CD4-positive, alpha-beta T cell treated with Interferon gamma for 1 hour (primary cell): ENCODE measurements around the gene SPRED2.
A peak's percentile ranks its signal among the peaks of the same experiment; 100 is the strongest.
"Not testable (repeated sequence)": the region's sequence is repeated elsewhere in the genome, so short reads cannot be mapped to it uniquely, and the experiment has no call there.

ENCODE experiments used
- DNase-seq: peaks from one replicate; pipeline ENCODE4 v3.0.0-alpha.2; 2020

The SPRED2 gene

GRCh38 chr2:65361623-65362022, 70.8 kb downstream of the SPRED2 start:
- no peak for DNase-seq

GRCh38 chr2:65360441-65360840, 72.0 kb downstream of the SPRED2 start:
- DNase-seq: no peak

DNA sequence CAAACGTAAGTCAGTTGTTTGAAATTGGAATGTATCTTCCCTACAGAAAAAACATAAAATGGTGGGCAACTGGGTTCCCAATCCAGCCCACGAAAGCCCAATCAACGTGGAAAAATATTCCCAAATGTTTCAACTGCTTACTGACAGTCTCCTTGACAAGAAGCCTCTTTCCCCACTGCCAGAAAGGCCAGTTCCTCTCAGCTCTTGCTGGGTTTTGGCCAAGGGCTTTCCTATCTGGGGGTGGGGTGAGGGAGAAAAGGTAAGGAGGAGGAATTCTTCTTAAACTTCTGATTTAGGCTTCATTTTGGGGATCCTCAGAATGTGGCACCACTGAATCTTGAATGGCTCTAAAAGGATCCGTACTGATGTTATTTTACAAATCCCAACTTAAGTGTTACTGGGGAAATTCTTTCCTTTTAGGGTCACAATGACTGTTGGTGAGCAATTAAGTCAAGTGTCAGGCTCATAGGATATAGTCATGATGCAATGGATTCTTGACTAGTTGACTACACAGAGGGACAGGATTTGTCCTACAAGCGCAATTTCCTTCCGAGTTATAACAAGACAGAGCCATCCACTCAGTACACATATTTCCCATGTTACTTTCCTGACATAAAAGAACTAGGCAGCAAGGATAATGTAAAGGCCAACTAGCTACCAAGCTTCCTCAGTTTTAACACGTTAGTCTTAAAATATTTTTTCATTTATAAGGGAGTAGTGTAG, 73.6 kb downstream of the SPRED2 start:
- DNase-seq: no peak

DNA sequence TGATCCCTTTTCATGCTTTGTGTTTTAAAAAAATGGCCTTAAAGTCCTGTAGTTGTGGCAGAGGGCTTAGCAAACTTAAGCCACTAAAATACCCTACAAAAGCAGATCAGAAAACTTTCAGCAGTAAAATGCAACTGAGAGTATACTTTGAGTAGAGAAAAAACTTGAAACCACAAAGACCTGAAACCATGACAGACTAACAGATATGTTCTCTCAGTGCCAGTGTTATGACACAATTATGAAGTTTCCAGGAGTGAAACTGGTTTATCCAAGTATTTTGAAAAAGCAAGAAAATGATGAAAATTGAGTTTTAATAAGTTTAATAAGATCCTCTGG, 74.5 kb downstream of the SPRED2 start:
- no peak for DNase-seq

GRCh38 chr2:65357095-65357958, 75.1 kb downstream of the SPRED2 start:
- DNase-seq: no peak

- DNase-seq: no peak
These were observed 77.1 kb downstream of the SPRED2 start for GRCh38 chr2:65355186-65355831.

GRCh38 chr2:65354773-65355172, 77.6 kb downstream of the SPRED2 start:
- DNase-seq: no peak

- peak; percentile 1 for DNase-seq
These were observed 78.5 kb downstream of the SPRED2 start for GRCh38 chr2:65353927-65354326.

- no peak for DNase-seq
These were observed 79.4 kb downstream of the SPRED2 start for GRCh38 chr2:65353046-65353445.

DNA sequence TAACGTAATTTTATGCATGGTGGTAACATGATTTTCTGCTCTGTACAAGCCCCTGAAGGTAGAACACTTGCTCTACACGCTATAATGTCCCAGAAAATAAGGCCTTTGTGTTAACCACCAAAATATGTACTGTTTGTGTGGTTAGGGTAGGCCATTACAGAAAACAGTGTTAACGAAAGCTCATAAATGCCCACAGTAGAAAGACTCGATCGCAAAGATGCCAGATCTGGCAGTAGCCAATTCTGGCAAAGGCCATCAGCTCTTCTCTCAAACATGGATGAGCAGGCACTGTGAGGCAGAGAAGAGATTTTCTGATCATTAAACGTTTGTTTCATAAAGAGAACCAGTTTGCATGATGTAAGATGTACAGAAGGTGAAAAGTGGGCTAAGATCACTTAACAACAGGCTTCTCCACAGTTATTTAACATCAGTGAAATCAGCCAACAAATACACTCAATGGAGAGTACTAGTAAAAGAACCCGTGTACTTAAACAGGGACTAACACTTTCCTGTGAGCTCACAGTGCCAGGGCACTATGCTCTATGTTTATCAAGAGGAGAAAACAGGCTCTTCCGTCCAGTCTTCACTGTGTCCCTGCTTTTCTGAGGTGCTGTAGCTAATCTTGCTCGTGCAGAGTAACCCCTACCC, 80.3 kb downstream of the SPRED2 start:
- no peak for DNase-seq

GRCh38 chr2:65351234-65351947, 81.0 kb downstream of the SPRED2 start:
- no peak for DNase-seq

DNA sequence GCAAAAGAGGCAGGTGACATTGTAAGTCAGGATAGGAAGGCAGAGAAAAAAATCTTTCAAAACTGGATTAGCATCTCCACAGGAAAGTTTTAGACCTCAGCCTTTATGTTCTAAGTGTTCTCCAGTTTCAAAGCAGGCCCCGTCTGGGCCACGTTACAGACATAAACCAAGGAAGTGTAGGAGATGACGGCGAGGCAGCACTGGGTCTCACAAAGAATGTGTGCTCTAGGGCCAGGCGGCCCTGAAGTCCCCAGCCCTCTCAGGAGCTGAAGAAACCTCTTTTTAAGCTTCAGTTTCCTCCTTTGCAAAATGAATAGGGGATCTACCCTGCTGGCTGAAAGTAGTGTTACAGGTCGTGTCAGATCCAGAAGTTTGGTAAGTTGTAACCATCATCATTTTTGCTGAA, 81.7 kb downstream of the SPRED2 start:
- DNase-seq: no peak

DNA sequence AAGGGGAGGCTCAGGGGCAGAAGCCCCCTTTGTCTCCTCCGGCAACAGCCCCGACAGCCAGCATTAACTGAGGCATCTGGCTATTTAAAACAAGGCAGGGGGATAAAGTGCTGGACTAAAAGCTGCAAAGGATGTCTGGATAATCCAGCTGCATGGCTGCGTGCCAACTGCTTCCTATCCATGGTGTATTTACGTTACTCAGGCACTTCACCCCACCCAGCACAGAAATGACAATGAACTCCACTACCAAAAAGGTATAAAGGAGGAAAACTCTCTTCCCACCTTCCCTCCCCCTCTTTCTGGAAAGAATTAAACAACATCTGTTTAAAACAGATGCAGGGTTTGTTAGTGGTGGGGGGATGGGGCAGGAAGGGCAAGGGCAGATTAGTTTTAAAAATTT, 82.5 kb downstream of the SPRED2 start:
- DNase-seq: no peak

DNA sequence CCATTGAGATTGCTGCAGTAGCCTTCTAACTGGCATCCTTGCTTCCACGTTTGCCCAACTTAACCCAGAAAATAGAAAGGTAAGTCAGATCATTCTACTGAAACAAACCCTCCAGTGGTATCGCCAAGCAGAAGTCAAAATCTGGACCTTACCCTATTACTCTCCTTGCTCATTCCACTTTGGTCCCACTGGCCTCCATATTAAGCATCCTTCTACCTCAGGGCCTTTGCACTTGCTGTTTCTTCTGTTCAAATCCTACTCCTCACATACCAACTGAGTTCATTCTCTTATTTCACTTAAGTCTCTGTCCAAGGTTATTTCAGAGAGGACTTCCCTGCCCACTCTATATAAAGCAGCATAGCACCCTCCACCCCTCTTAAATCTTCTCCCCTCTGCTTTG, 84.5 kb downstream of the SPRED2 start:
- no peak for DNase-seq

DNA sequence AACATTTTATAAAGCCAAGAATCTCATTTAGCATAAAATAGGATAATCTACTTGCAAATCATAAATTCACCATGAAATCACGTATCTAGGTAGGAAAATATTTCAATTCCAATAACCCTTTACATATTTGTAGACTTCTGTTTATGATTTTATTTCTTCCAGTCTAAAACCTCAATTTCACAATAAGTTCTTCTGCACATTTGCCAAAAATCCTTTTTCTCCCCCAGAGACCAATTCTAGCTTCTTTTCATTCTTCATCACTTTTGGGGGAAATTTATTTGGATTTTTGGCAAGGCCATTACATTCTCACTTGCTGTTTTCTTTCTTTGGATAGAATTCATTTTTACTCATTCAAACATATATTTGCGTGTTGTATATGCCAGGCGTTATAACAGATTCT, 86.8 kb downstream of the SPRED2 start:
- no peak for DNase-seq

GRCh38 chr2:65344689-65345088, 87.7 kb downstream of the SPRED2 start:
- DNase-seq: no peak

DNA sequence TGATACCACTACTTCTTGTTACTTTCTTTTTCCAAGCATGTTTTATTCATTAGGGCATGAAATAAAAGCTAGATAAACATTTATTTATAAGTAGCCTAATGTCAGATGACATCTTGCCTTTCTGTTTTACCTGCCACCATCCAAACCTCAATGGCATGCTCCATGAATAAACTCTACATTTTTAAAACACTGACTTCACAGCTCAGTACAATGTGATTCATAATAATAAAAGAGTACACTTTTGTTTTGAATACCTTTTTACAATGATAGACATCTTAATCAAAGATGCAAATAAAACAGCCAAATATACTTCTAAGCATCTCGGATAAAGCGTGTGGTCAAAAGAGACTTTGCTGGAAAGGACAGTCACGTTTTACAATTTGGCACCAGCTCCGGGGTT, 88.2 kb downstream of the SPRED2 start:
- DNase-seq: no peak

DNA sequence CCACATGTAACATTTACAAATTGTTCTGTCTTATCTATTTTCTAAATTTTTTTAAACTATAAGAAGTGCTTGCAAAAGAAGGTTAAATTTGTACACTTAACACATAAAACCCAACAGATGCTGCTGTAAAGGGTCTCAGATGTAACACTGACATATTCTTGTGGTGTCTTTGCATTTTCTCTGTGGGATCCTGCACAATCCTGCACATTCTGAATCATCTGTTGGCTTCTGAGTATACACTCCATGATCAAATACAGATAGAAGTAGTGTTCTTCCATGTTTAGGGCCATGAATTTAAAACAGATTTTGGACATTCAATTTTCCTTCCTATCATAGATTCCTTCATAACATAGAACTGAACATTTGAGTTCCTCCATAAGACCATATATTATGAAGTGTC, 89.0 kb downstream of the SPRED2 start:
- no peak for DNase-seq

GRCh38 chr2:65340898-65341681, 91.3 kb downstream of the SPRED2 start:
- DNase-seq: no peak

DNA sequence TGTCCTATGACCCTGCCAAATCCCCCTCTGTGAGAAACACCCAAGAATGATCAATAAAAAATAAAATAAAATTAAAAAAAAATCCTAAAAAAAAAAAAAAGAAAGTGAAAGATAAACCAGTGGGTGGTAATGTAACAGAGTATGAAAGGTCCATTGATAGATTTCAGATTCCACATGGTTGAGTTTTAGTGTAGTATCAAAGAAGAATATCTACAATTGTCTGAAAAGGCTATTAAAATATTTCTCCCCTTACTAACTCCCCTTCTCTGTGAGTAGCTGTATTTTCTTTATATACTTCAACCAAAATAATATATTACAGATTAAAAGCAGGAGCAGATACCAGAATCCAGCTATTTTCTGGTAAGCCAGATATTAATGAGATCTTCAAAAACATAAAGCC, 92.8 kb downstream of the SPRED2 start:
- no peak for DNase-seq

GRCh38 chr2:65338830-65339495, 93.4 kb downstream of the SPRED2 start:
- not testable (repeated sequence) for DNase-seq
